ENCODE results near the gene ARPC2.

Gene ARPC2

DNA sequence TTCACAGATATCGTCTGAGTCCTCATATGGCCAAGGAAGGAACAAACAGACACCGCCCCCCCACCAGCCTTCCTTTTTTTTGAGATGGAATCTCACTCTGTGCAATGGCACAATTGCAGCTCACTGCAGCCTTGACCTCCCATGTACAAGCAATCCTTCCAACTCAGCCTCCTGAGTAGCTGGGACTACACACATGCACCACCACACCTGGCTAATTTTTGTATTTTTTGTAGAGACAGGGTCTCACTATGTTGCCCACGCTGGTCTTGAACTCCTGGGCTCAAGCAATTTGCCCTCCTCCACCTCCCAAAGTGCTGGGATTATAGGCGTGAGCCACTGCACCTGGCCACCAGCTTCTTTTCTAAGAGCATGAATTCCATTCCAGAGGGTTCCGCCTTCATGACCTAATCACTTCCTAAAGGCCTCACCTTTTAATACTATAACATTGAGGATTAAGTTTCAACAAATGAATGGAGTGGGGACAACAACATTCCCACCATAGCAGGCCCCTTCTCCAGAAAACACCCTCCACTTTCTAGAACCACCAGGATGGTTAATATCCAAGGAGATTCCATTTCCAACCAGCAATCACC is 77.5 kb downstream of the ARPC2 start:
- peaks cover 55% of the 10 kb centered on the region for H3K4me1 Mint-ChIP-seq
- H3K9me3 Mint-ChIP-seq: no peaks in the 10 kb centered on the region
- peaks cover 6% of the 10 kb centered on the region for H3K36me3 Mint-ChIP-seq
- no peak overlapping the region for H3K4me3 Mint-ChIP-seq
- ATAC-seq: no peak
- peak overlapping the region; percentile 71 for H3K27ac Mint-ChIP-seq
- H3K27me3 Mint-ChIP-seq: no peaks in the 10 kb centered on the region

DNA sequence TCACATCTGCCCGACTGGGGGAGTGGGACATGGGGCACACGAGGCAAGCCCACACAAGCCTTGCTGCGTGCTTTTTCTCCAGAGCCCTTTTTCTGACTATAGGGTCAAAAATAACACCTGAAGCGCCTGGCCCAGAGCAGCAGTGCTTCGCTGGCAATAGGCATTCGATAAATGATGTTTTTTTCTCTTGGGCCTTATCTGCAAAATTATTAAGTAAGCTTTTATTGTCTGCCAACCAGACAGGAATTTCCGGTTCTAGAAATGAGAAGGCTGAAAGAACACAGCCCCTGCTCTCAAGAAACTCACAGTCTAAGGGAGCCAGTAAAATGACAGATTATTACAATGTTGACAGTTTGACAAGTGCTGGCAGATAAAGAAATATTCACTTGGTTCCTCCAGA is 78.0 kb downstream of the ARPC2 start:
- ATAC-seq: no peak

DNA sequence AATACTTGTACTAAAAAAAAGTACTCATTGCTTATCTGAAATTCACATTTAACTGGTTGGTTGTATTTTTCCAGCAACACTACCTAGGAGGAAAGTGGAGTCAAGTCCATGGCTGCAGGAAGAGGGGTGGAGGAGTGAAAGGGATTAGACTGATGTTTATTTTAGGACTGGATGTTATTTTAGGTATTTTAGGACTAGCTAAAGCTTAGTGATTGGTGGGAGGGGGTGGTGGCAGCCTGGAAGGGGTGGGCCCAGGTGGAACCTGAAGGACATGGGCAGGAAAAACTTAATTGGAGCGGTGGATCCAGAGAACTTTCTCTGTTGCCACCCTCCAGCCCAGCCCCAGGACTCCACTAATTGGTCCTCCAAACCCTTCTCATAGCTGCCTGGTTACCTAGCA is 79.2 kb downstream of the ARPC2 start:
- no peak for ATAC-seq
- H3K9me3 Mint-ChIP-seq: no peaks in the 10 kb centered on the region
- H3K4me3 Mint-ChIP-seq: no peak overlapping the region
- H3K27ac Mint-ChIP-seq: no peak overlapping the region
- no peaks in the 10 kb centered on the region for H3K36me3 Mint-ChIP-seq
- H3K27me3 Mint-ChIP-seq: no peaks in the 10 kb centered on the region
- H3K4me1 Mint-ChIP-seq: peaks cover 39% of the 10 kb centered on the region

More for the DNA sequence above, 78.0 kb downstream of the ARPC2 start:
- Mint-ChIP-seq H3K36me3 (peaks cover 4% of the 10 kb centered on the region), H3K27ac (peak overlapping the region; percentile 71), H3K27me3 (no peaks in the 10 kb centered on the region), H3K4me3 (no peak overlapping the region), H3K4me1 (peaks cover 50% of the 10 kb centered on the region), H3K9me3 (no peaks in the 10 kb centered on the region)

DNA sequence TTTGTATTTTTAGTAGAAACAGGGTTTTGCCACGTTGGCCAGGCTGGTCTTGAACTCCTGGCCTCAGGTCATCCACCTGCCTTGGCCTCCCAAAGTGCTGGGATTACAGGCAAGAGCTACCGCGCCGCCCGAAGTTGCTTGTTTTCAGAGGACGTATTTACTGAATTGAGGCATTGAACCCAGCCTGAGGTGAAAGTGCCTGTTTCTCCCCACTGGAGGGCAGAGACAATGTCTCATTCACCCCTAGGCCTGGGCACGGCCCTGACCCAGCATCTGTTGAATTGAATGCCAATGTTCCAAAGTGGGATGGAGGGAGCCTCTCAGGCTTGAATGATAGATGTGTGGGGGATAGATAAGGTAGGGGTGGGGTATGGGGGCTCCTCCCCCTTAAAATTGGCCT is 79.9 kb downstream of the ARPC2 start:
- no peak for ATAC-seq
- Mint-ChIP-seq H3K4me3 (no peak overlapping the region), H3K9me3 (no peaks in the 10 kb centered on the region), H3K27ac (no peak overlapping the region), H3K27me3 (no peaks in the 10 kb centered on the region), H3K4me1 (peaks cover 37% of the 10 kb centered on the region), H3K36me3 (no peaks in the 10 kb centered on the region)

DNA sequence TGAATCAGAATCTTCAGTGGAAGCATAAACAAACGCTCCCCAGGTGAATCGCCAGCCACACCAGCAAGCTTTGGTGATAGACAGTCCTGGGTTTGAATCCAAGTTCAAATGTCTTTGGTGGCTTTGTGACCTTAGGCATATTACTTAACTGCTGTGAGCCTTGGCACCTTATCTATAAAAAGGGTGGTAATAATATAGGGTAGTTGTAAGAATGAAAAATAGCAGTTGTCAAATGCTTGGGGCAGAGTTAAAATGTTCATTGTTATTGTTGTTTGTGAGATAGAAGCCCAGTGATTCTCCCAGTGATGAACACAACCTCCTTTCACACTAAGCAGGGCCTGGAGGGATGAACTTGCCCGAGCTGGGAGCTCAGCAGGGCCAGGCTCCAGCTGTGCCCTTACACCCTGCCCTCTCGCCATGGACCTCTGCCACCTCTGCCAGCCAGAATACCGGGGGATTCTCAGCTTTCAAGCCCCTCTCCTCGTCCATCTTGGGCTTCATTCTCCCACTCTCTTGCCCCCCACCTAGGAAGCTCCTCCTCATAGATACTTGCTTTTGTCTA is 81.4 kb downstream of the ARPC2 start:
- ATAC-seq: no peak
- H3K4me1 Mint-ChIP-seq: peaks cover 27% of the 10 kb centered on the region
- no peak overlapping the region for H3K4me3 Mint-ChIP-seq
- no peaks in the 10 kb centered on the region for H3K9me3 Mint-ChIP-seq
- H3K36me3 Mint-ChIP-seq: no peaks in the 10 kb centered on the region
- H3K27ac Mint-ChIP-seq: no peak overlapping the region
- no peaks in the 10 kb centered on the region for H3K27me3 Mint-ChIP-seq

DNA sequence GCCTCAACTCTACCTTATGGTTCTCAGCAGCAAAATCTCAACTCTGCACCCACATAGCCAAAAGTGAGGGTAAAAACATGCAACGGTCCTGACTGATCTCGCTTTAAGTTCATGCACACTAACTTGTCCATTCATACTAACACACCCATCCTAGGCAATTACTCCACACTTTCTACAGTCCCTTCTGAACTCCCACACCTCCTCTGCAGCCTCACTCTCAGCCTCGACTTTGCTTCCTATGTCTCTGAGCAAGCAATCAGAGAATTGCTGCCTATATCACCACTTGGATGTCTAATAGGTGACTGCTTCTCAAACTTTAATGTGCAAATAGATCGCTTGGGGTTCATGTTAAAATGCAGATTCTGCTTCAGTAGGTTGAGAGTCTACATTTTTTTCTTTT is 83.2 kb downstream of the ARPC2 start:
- Mint-ChIP-seq H3K4me3 (no peak overlapping the region), H3K27ac (no peak overlapping the region), H3K4me1 (peaks cover 10% of the 10 kb centered on the region), H3K27me3 (no peaks in the 10 kb centered on the region), H3K9me3 (no peaks in the 10 kb centered on the region), H3K36me3 (no peaks in the 10 kb centered on the region)
- ATAC-seq: no peak

DNA sequence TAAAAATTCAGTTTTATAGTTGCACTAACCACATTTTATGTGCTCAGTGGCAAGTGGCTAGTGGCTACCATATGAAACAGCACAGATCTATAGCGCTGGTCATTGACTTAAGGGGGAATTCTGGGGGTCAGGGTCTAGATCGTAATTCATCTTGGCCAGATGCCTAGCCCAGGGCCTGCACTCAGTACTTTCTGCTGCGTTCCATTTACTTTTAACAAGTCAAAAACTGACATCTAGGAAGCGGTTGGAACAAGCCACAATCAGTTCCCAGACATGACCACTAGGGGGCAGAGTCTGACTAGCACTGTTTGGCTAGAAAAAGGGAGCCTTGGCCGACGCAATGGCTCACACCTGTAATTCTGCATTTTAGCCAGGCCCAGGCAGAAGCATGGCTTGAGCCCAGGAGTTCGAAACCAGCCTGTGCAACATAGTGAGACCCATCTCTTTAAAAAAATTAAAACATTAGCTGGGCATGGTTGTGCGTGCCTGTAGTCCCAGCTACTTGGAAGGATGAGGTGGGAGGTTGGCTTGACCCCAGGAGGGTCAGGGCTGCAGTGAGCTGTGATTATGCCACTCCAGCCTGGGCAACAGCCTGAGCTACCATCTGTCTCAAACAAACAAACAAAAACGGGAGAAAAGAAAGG is 84.3 kb downstream of the ARPC2 start:
- no peaks in the 10 kb centered on the region for H3K27me3 Mint-ChIP-seq
- no peak overlapping the region for H3K4me3 Mint-ChIP-seq
- no peaks in the 10 kb centered on the region for H3K9me3 Mint-ChIP-seq
- no peaks in the 10 kb centered on the region for H3K36me3 Mint-ChIP-seq
- ATAC-seq: peak; percentile 87
- H3K27ac Mint-ChIP-seq: peak overlapping the region; percentile 78
- peaks cover 6% of the 10 kb centered on the region for H3K4me1 Mint-ChIP-seq

Data from stimulated activated memory B cell treated with anti-CD40 and anti-IgM and Interleukin-4, amounts not matched to agents 10 μg/mL and 1 μg/mL and 100 μg/mL, for 72 hours (primary cell).